Ishikawa (cell line): ENCODE data around the gene PDE11A.

Source experiments
- FOXM1 ChIP-seq: IDR thresholded peaks from 2 replicates; pipeline ENCODE4 v1.6.1; 2012; ENCODE audit warnings: low read depth, borderline replicate concordance
- REST ChIP-seq: IDR thresholded peaks from 2 replicates; pipeline ENCODE4 v1.6.1; 2012; ENCODE audit warnings: low read depth, mild to moderate bottlenecking
- TCF12 ChIP-seq: IDR thresholded peaks from 2 replicates; pipeline ENCODE4 v1.6.1; 2012; ENCODE audit warnings: low read depth
- TEAD4 ChIP-seq: IDR thresholded peaks from 2 replicates; pipeline ENCODE4 v1.6.1; 2012
- USF1 ChIP-seq: IDR thresholded peaks from 2 replicates; pipeline ENCODE4 v1.6.1; 2012
- ZBTB7A ChIP-seq: IDR thresholded peaks from 2 replicates; pipeline ENCODE4 v1.6.1; 2012; ENCODE audit warnings: low read depth

- TF ChIP-seq FOXM1 (no peak), TEAD4 (no peak), TCF12 (no peak), USF1 (no peak), ZBTB7A (no peak), REST (no peak)
Measured at GRCh38 chr2:177992992-177993391, 79.6 kb downstream of the PDE11A start.
